WTC11 (cell line): ENCODE results near the gene ABL1. TPM values are rescaled to one million over a fixed set of nuclear protein-coding genes. Genes with fewer than 3 reads are reported as not detected.

ENCODE experiments used
- ATAC-seq: fragments of 200-7000 bp; cut with Tn5 transposase; 2 replicates; pipeline ENCODE4 v1.10.0; 2021; ENCODE audit warnings: mild to moderate bottlenecking, moderate library complexity
- CTCF ChIA-PET: fragments of 300-600 bp; sonication (Branson Sonifier 250); formaldehyde crosslinking; loops from one replicate; lab custom pipeline; 2021; ENCODE audit warnings: antibody characterized with exemption; lab: Charles Lee
- POLR2A ChIA-PET: fragments of 350-600 bp; sonication (Branson Sonifier 250); formaldehyde crosslinking; loops from one replicate; lab custom pipeline; 2021; ENCODE audit warnings: antibody characterized with exemption; lab: Charles Lee
- DNase-seq: peaks from one replicate; pipeline ENCODE4 v3.0.0; 2021; ENCODE audit warnings: low spot score
- H3K27ac Mint-ChIP-seq: 2 replicates; pipeline ENCODE4 v1.8.0; 2021; ENCODE audit warnings: mixed read lengths
- H3K27me3 Mint-ChIP-seq: 2 replicates; pipeline ENCODE4 v1.8.0; 2021; ENCODE audit warnings: low read depth, mild to moderate bottlenecking, moderate library complexity, mixed read lengths
- H3K36me3 Mint-ChIP-seq: 2 replicates; pipeline ENCODE4 v1.8.0; 2021; ENCODE audit warnings: mixed read lengths
- H3K4me1 Mint-ChIP-seq: 2 replicates; pipeline ENCODE4 v1.8.0; 2022; ENCODE audit warnings: mixed read lengths
- H3K4me3 Mint-ChIP-seq: 2 replicates; pipeline ENCODE4 v1.8.0; 2021; ENCODE audit warnings: mild to moderate bottlenecking, moderate library complexity, mixed read lengths
- H3K9me3 Mint-ChIP-seq: 2 replicates; pipeline ENCODE4 v1.8.0; 2021; ENCODE audit warnings: mixed read lengths
- EMX1 ChIP-seq: fragments of 250-450 bp; sonication (Bioruptor Pico); IDR thresholded peaks from 2 replicates; pipeline ENCODE4 v1.8.0; 2021; ENCODE audit warnings: mild to moderate bottlenecking
- ETV6 ChIP-seq: sonication (generic); formaldehyde crosslinking; IDR thresholded peaks from 2 replicates; pipeline ENCODE4 v1.8.1; 2022; ENCODE audit warnings: mild to moderate bottlenecking, missing genetic modification reagents
- GRHL2 ChIP-seq: fragments of 250-450 bp; sonication (Bioruptor Pico); IDR thresholded peaks from 2 replicates; pipeline ENCODE4 v1.8.0; 2022; ENCODE audit warnings: mild to moderate bottlenecking, moderate library complexity; ENCODE audit not compliant: insufficient replicate concordance, severe bottlenecking
- IRF2 ChIP-seq: sonication (generic); formaldehyde crosslinking; IDR thresholded peaks from 2 replicates; pipeline ENCODE4 v1.8.0; 2022; ENCODE audit warnings: low read depth, missing genetic modification reagents, borderline replicate concordance
- MXD4 ChIP-seq: fragments of 250-450 bp; sonication (Bioruptor Pico); IDR thresholded peaks from 2 replicates; pipeline ENCODE4 v1.8.0; 2021; ENCODE audit warnings: mild to moderate bottlenecking, moderate library complexity, borderline replicate concordance
- NFATC4 ChIP-seq: fragments of 250-450 bp; sonication (Bioruptor Pico); IDR thresholded peaks from 2 replicates; pipeline ENCODE4 v1.9.0; 2021; ENCODE audit warnings: mild to moderate bottlenecking
- OVOL2 ChIP-seq: fragments of 250-450 bp; sonication (Bioruptor Pico); IDR thresholded peaks from 2 replicates; pipeline ENCODE4 v1.9.0; 2021; ENCODE audit warnings: mild to moderate bottlenecking, borderline replicate concordance
- PRRX2 ChIP-seq: fragments of 250-450 bp; sonication (Bioruptor Pico); IDR thresholded peaks from 2 replicates; pipeline ENCODE4 v1.8.0; 2021; ENCODE audit warnings: mild to moderate bottlenecking
- RORB ChIP-seq: fragments of 250-450 bp; sonication (Bioruptor Pico); IDR thresholded peaks from 2 replicates; pipeline ENCODE4 v1.9.0; 2021; ENCODE audit warnings: mild to moderate bottlenecking
- TEAD1 ChIP-seq: sonication (generic); formaldehyde crosslinking; IDR thresholded peaks from 2 replicates; pipeline ENCODE4 v1.8.0; 2022; ENCODE audit warnings: mild to moderate bottlenecking, missing genetic modification reagents
- TP53 ChIP-seq: sonication (generic); formaldehyde crosslinking; IDR thresholded peaks from 2 replicates; pipeline ENCODE4 v1.8.1; 2023; ENCODE audit warnings: mild to moderate bottlenecking, missing genetic modification reagents
- ZNF416 ChIP-seq: fragments of 250-450 bp; sonication (Bioruptor Pico); IDR thresholded peaks from 2 replicates; pipeline ENCODE4 v1.9.0; 2021; ENCODE audit warnings: mild to moderate bottlenecking, inconsistent platforms
- ZNF423 ChIP-seq: fragments of 250-450 bp; sonication (Bioruptor Pico); IDR thresholded peaks from 2 replicates; pipeline ENCODE4 v2.1.2; 2022; ENCODE audit warnings: mild to moderate bottlenecking, moderate library complexity
- ZNF532 ChIP-seq: fragments of 250-450 bp; sonication (Bioruptor Pico); IDR thresholded peaks from 2 replicates; pipeline ENCODE4 v1.9.0; 2021; ENCODE audit warnings: mild to moderate bottlenecking, borderline replicate concordance
- total RNA-seq: library from RNA; stranded (reverse); gene quantifications from 3 replicates; pipeline ENCODE4 v1.2.3, GENCODE V29; 2021
- TF ChIP-seq, protein P1 (sequence below): sonication (generic); formaldehyde crosslinking; IDR thresholded peaks from 2 replicates; pipeline ENCODE4 v1.8.1; 2023; ENCODE audit warnings: mild to moderate bottlenecking, moderate library complexity, missing genetic modification reagents
- TF ChIP-seq, protein P2 (sequence below): sonication (generic); formaldehyde crosslinking; IDR thresholded peaks from 2 replicates; pipeline ENCODE4 v1.8.1; 2023; ENCODE audit warnings: mild to moderate bottlenecking, missing genetic modification reagents
- TF ChIP-seq, protein P3 (sequence below): sonication (generic); formaldehyde crosslinking; IDR thresholded peaks from 2 replicates; pipeline ENCODE4 v1.8.0; 2022; ENCODE audit warnings: mild to moderate bottlenecking, missing genetic modification reagents
- TF ChIP-seq, protein P4 (sequence below): sonication (generic); formaldehyde crosslinking; IDR thresholded peaks from 2 replicates; pipeline ENCODE4 v1.8.0; 2023; ENCODE audit warnings: missing genetic modification reagents

Gene ABL1
- total RNA-seq, 1 experiment from 2014 or later = 104 TPM

- Mint-ChIP-seq H3K27me3 (no peaks in the 10 kb centered on the region), H3K9me3 (no peaks in the 10 kb centered on the region), H3K4me1 (peaks cover 3% of the 10 kb centered on the region), H3K4me3 (no peak overlapping the region), H3K27ac (no peak overlapping the region), H3K36me3 (no peaks in the 10 kb centered on the region)
- ChIA-PET CTCF (interaction anchor here (1.4 to 1.6 kb wide), 3 partner anchors 33 to 90 kb away, joined by 3 to 8 read pairs (median 5); no protein-coding TSS in a partner anchor), POLR2A (interaction anchor here (0.6 kb wide), 1 partner anchor 128 kb away, joined by 3 read pairs; no protein-coding TSS in a partner anchor)
- TF ChIP-seq OVOL2 (CRISPR knock-in tag) (no peak), TEAD1 (CRISPR knock-in tag) (no peak), ZNF532 (CRISPR knock-in tag) (no peak), MXD4 (CRISPR knock-in tag) (no peak), PRRX2 (CRISPR knock-in tag) (no peak), GRHL2 (CRISPR knock-in tag) (no peak), ZNF423 (CRISPR knock-in tag) (no peak), EMX1 (CRISPR knock-in tag) (no peak), NFATC4 (CRISPR knock-in tag) (no peak), ETV6 (CRISPR knock-in tag) (no peak), IRF2 (CRISPR knock-in tag) (no peak), ZNF416 (CRISPR knock-in tag) (no peak), RORB (CRISPR knock-in tag) (no peak), TP53 (CRISPR knock-in tag) (no peak)
- TF ChIP-seq, protein P1, sequence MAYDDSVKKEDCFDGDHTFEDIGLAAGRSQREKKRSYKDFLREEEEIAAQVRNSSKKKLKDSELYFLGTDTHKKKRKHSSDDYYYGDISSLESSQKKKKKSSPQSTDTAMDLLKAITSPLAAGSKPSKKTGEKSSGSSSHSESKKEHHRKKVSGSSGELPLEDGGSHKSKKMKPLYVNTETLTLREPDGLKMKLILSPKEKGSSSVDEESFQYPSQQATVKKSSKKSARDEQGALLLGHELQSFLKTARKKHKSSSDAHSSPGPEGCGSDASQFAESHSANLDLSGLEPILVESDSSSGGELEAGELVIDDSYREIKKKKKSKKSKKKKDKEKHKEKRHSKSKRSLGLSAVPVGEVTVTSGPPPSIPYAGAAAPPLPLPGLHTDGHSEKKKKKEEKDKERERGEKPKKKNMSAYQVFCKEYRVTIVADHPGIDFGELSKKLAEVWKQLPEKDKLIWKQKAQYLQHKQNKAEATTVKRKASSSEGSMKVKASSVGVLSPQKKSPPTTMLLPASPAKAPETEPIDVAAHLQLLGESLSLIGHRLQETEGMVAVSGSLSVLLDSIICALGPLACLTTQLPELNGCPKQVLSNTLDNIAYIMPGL (CRISPR knock-in tag) = no peak
- TF ChIP-seq, protein P2, sequence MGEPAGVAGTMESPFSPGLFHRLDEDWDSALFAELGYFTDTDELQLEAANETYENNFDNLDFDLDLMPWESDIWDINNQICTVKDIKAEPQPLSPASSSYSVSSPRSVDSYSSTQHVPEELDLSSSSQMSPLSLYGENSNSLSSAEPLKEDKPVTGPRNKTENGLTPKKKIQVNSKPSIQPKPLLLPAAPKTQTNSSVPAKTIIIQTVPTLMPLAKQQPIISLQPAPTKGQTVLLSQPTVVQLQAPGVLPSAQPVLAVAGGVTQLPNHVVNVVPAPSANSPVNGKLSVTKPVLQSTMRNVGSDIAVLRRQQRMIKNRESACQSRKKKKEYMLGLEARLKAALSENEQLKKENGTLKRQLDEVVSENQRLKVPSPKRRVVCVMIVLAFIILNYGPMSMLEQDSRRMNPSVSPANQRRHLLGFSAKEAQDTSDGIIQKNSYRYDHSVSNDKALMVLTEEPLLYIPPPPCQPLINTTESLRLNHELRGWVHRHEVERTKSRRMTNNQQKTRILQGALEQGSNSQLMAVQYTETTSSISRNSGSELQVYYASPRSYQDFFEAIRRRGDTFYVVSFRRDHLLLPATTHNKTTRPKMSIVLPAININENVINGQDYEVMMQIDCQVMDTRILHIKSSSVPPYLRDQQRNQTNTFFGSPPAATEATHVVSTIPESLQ (CRISPR knock-in tag) = no peak
- TF ChIP-seq, protein P3, sequence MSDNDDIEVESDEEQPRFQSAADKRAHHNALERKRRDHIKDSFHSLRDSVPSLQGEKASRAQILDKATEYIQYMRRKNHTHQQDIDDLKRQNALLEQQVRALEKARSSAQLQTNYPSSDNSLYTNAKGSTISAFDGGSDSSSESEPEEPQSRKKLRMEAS = no peak
- TF ChIP-seq, protein P4, sequence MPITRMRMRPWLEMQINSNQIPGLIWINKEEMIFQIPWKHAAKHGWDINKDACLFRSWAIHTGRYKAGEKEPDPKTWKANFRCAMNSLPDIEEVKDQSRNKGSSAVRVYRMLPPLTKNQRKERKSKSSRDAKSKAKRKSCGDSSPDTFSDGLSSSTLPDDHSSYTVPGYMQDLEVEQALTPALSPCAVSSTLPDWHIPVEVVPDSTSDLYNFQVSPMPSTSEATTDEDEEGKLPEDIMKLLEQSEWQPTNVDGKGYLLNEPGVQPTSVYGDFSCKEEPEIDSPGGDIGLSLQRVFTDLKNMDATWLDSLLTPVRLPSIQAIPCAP (CRISPR knock-in tag) = no peak
- DNase-seq (no peak), ATAC-seq (no peak)
These were observed 73.3 kb downstream of the ABL1 start for GRCh38 chr9:130908146-130908877.
